Left ventricle myocardium inferior (tissue), 1 donor: Measurements from ENCODE around the gene PRKG1. TPM values are rescaled to one million over a fixed set of nuclear protein-coding genes. Genes with fewer than 3 reads are reported as not detected.
A peak's percentile ranks its signal among the peaks of the same experiment; 100 is the strongest.

Experiments
- DNase-seq: peaks from one replicate; pipeline ENCODE4 v3.0.0-alpha.2; 2020
- H3K27ac ChIP-seq: fragments of 200-600 bp; replicated peaks from 2 replicates; pipeline ENCODE4 v1.8.0; 2021
- H3K27me3 ChIP-seq: fragments of 200-600 bp; 2 replicates; pipeline ENCODE4 v1.8.0; 2021; ENCODE audit warnings: low read depth
- H3K36me3 ChIP-seq: fragments of 200-600 bp; 2 replicates; pipeline ENCODE4 v1.8.0; 2021
- H3K4me1 ChIP-seq: fragments of 200-600 bp; 2 replicates; pipeline ENCODE4 v1.8.0; 2021
- H3K4me3 ChIP-seq: fragments of 200-600 bp; 2 replicates; pipeline ENCODE4 v1.8.0; 2021; ENCODE audit warnings: mild to moderate bottlenecking, moderate library complexity
- H3K9me3 ChIP-seq: fragments of 200-600 bp; replicated peaks from 2 replicates; pipeline ENCODE4 v1.8.0; 2021
- CTCF ChIP-seq: fragments of 200-600 bp; IDR thresholded peaks from 2 replicates; pipeline ENCODE4 v1.8.0; 2021; ENCODE audit warnings: antibody characterized with exemption, mild to moderate bottlenecking, borderline replicate concordance
- intact Hi-C: fragments of 100-400 bp; cut with micrococcal nuclease; formaldehyde crosslinking; loops from one replicate; pipeline ENCODE4 v1.11.0; 2022
- total RNA-seq: library from RNA; stranded (reverse); fragmentation: NEBNext Ultra II Directional; extraction: Animal tissue kit (Norgen Biotek cat#: 25700); gene quantifications from one replicate; pipeline ENCODE4 v1.2.1, GENCODE V29; 2021
- donor health status: DM: no; HTN: yes; CAD: no; lungs with severe emphysema.

Gene PRKG1
- total RNA-seq, 1 donor from 2014 or later: 38.9 TPM

- Histone ChIP-seq H3K9me3 (no peaks in the 10 kb centered on the region), H3K36me3 (no peaks in the 10 kb centered on the region), H3K4me1 (peaks cover 12% of the 10 kb centered on the region), H3K27me3 (no peaks in the 10 kb centered on the region), H3K27ac (no peak overlapping the region), H3K4me3 (no peak overlapping the region)
- no peak for TF ChIP-seq CTCF
- intact Hi-C loops: no loop called here
- no peak for DNase-seq
These were observed 564.5 kb downstream of the PRKG1 start for GRCh38 chr10:51638737-51639136.

- no peak for DNase-seq
- no peak overlapping the region for H3K4me3 ChIP-seq
- H3K27ac ChIP-seq: peak overlapping the region; percentile 31
- intact Hi-C loops: no loop called here
- peaks cover 14% of the 10 kb centered on the region for H3K4me1 ChIP-seq
- TF ChIP-seq CTCF: no peak
- no peaks in the 10 kb centered on the region for H3K9me3 ChIP-seq
- H3K36me3 ChIP-seq: no peaks in the 10 kb centered on the region
- no peaks in the 10 kb centered on the region for H3K27me3 ChIP-seq
These were observed 566.0 kb downstream of the PRKG1 start for GRCh38 chr10:51640120-51640819.

GRCh38 chr10:51642581-51642980, 568.3 kb downstream of the PRKG1 start:
- Histone ChIP-seq H3K4me3 (no peak overlapping the region), H3K4me1 (peaks cover 14% of the 10 kb centered on the region), H3K9me3 (no peaks in the 10 kb centered on the region), H3K27ac (no peak overlapping the region), H3K27me3 (no peaks in the 10 kb centered on the region), H3K36me3 (no peaks in the 10 kb centered on the region)
- no peak for TF ChIP-seq CTCF
- intact Hi-C loops: no loop called here
- DNase-seq: no peak

- Histone ChIP-seq H3K4me1 (peaks cover 14% of the 10 kb centered on the region), H3K27me3 (no peaks in the 10 kb centered on the region), H3K36me3 (no peaks in the 10 kb centered on the region), H3K9me3 (no peaks in the 10 kb centered on the region), H3K4me3 (no peak overlapping the region), H3K27ac (peak overlapping the region; percentile 11)
- intact Hi-C loops: no loop called here
- no peak for DNase-seq
- TF ChIP-seq CTCF: no peak
These were observed 569.4 kb downstream of the PRKG1 start for GRCh38 chr10:51643734-51644133.

- Histone ChIP-seq H3K4me3 (no peak overlapping the region), H3K27me3 (no peaks in the 10 kb centered on the region), H3K27ac (no peak overlapping the region), H3K4me1 (peaks cover 14% of the 10 kb centered on the region), H3K36me3 (no peaks in the 10 kb centered on the region), H3K9me3 (no peaks in the 10 kb centered on the region)
- TF ChIP-seq CTCF: no peak
- DNase-seq: no peak
- intact Hi-C loops: no loop called here
These were observed 574.8 kb downstream of the PRKG1 start for GRCh38 chr10:51649064-51649463.
